HG02884 (cell line): Measurements from ENCODE around the gene ZNF865.

Experiments
- ATAC-seq: cut with Tn5 transposase; IDR thresholded peaks from one replicate; pipeline ENCODE4 v1.9.1; 2021; ENCODE audit warnings: mild to moderate bottlenecking, moderate library complexity; ENCODE audit not compliant: unreplicated experiment

The ZNF865 gene

DNA sequence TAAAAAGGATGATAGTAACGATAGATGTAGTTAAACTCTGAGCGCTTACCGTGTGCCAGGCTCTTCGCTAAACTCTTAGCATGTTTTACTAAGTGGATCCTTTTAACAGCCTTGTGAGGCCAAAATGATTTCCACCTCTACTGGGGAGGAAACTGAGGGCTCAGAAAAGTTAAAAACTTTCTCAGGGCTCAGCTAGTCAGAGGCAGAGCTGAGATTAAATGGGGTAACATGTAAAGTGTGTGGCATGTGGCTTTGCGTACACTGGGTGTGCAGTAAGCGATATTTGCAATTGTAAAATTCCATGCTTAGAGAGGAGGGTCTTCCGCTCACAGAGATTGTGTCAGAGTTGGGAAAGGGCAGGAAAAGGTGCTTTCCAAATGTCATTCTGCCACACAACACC lies 51.1 kb downstream of the ZNF865 start:
- ATAC-seq = no peak

DNA sequence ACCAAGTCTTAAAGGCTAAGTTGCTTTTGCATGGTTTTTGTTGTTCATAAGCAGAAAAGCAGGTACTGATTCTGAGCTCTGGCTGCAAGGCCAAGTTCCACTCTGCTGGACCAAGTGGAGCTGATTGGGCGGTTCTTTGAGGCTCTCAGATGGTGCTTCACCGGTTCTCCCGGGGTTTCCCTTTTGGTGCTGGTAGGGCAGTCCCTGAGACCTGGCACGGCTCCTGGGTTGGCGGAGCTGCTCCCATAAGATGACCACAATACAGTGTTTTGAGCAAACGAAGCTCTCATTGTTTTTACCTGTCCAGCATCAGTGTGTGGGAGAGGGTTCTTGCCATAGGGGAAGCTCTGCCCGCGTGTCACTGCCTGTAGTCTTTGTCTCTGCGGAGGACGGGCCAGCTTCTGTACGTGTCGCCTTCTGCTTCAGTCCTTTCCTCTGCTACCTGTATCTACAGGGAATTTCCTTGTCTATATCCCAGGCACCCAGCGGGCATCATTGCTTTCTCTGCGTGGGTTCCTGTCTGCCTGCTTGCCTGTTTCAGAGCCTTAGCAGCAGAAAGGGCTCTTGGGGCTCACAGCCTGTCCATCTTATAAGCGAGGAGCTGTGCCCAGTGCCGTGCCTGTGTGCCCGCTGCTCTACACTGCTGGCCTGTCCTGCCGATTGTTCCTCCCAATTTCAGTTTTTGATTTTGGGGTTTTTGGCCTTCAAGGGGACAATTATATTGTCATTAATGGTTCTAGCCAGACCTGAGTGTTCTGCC lies 51.7 kb downstream of the ZNF865 start:
- ATAC-seq = no peak

DNA sequence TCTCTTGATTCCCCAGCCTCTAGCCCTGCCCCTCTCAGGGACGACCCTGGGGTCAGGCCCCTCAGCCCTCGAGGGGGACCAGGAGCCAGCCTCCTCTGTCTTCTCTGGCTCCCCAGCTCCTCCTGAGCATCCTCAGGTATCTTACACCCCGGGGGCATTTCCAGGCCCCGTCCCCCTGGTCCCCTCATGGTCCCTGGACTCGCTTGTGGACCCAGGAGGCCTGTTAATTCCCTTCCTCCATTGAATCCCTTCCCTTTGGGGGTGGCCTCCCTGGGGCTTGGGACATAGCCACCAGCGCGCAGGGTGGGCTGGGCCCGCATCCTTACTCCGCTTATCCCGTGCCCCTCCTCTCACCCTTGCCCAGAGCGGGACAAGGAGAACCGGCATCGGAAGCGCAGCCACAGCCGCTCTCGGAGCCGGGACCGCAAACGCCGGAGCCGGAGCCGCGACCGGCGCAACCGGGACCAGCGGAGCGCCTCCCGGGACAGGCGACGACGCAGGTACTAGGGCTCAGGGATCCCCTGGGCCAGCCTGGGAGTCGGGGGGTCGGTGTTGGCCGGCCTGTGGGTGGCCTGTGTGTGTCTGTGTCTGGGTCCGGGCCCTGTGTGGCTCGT lies 53.5 kb downstream of the ZNF865 start:
- ATAC-seq = no peak

GRCh38 chr19:55659822-55660221 lies 54.4 kb downstream of the ZNF865 start:
- ATAC-seq = no peak

GRCh38 chr19:55660404-55660803 lies 55.0 kb downstream of the ZNF865 start:
- no peak for ATAC-seq

DNA sequence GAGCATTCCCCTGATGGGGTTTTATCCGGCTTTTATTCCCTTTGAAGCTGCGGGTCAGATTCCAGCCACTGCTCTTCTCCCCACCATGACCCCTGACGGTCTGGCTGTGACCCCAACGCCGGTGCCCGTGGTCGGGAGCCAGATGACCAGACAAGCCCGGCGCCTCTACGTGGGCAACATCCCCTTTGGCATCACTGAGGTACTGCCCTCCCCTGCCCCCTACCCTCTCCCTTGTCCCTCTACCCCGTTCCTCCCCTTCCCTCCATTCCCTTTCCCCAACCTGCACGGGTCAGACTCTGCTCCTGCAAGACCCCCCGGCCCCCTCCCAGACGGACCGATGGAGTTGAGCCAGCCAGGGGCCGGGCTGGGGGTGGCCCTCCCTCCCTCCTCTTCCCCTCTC lies 55.5 kb downstream of the ZNF865 start:
- no peak for ATAC-seq

DNA sequence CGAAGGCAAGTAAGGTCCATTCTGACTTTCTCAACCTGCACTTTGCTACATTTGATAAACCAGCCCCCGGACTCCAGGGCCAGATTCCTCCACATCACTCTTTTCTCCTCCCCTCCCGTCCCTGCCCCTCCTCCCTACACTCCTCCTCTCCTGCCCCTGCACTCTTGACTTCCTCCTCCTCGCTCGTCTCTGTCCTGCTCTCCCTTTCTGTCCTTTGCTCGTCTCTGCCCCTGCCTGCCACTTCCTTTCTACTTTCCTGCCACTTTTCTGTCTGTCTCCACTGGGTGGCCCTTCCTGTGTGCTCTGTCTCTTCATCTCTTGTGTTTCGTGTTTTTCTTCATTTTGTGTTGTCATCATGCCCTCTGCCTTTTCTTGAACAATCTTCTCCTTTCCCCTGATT lies 56.4 kb downstream of the ZNF865 start:
- ATAC-seq = no peak

DNA sequence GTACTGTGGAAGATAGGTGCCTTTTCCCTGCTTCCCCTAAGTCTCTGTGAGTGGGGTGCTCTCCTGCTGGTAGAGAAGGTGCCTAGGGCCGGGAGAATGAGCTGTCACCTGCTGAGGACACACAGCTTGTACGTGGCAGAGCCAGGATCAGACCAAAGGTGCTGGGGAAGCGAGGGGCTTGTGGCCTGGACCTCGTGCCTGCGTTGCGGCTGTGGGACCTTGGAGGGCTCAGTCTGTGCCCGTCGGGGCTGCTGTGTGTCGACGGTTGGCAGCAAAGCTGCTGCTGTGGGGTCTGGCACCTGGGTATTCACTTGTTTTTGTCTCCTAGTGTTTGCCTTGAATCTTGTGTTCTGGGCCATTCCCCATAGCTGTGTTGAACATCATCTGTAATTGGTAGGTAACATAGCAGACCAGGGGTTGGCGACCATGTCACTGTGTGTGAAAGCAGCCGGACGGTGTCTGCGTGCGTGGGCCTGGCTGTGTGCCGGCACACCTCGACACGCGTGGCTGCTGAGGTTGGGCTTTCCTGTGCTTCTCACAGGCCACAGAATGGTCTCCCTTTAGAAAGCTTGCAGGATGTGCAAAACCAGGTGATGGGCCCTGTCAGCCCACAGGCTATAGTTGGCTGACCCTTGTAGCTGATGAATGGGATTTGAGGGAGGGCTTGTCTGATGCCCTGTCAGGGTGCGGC lies 58.5 kb downstream of the ZNF865 start:
- no peak for ATAC-seq

GRCh38 chr19:55666343-55667005 lies 61.0 kb downstream of the ZNF865 start:
- no peak for ATAC-seq
